A673 (cell line): ENCODE data around the gene EED.

ENCODE experiments used
- EZH2 ChIP-seq: fragments of 200-600 bp; sonication (generic); IDR thresholded peaks from 2 replicates; pipeline ENCODE4 v1.6.1; 2017; ENCODE audit warnings: borderline replicate concordance, low read depth, mild to moderate bottlenecking, mixed read lengths, antibody characterized with exemption, low read length; ENCODE audit not compliant: poor library complexity, severe bottlenecking
- TF ChIP-seq, protein P1 (sequence below): fragments of 300-800, 200-600 bp; sonication (generic); conservative IDR thresholded peaks from 2 replicates; pipeline ENCODE4 v1.5.1; 2017; ENCODE audit warnings: low read depth, mild to moderate bottlenecking, antibody characterized with exemption, low read length, moderate library complexity, mixed read lengths

- TF ChIP-seq, protein P1, sequence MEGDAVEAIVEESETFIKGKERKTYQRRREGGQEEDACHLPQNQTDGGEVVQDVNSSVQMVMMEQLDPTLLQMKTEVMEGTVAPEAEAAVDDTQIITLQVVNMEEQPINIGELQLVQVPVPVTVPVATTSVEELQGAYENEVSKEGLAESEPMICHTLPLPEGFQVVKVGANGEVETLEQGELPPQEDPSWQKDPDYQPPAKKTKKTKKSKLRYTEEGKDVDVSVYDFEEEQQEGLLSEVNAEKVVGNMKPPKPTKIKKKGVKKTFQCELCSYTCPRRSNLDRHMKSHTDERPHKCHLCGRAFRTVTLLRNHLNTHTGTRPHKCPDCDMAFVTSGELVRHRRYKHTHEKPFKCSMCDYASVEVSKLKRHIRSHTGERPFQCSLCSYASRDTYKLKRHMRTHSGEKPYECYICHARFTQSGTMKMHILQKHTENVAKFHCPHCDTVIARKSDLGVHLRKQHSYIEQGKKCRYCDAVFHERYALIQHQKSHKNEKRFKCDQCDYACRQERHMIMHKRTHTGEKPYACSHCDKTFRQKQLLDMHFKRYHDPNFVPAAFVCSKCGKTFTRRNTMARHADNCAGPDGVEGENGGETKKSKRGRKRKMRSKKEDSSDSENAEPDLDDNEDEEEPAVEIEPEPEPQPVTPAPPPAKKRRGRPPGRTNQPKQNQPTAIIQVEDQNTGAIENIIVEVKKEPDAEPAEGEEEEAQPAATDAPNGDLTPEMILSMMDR, result no peak
- no peak for TF ChIP-seq EZH2
These were observed 12.0 kb upstream of the EED start for GRCh38 chr11:86232556-86232955.
